Activated T-cell treated with anti-CD3 and anti-CD28 coated beads, Interleukin-2, amount 50 U/mL, for 24 hours (primary cell): ENCODE data around the gene SMCHD1.
"Not testable (repeated sequence)": the region's sequence is repeated elsewhere in the genome, so short reads cannot be mapped to it uniquely, and the experiment has no call there.

Experiments used
- DNase-seq: peaks from one replicate; pipeline ENCODE4 v3.0.0-alpha.2; 2020
- H3K27ac Mint-ChIP-seq: 2 replicates; pipeline ENCODE4 v1.8.0; 2020; ENCODE audit warnings: mild to moderate bottlenecking, mixed read lengths
- H3K27me3 Mint-ChIP-seq: 2 replicates; pipeline ENCODE4 v1.8.0; 2020; ENCODE audit warnings: mixed read lengths
- H3K36me3 Mint-ChIP-seq: 2 replicates; pipeline ENCODE4 v1.8.0; 2020; ENCODE audit warnings: low read depth, mixed read lengths
- H3K4me1 Mint-ChIP-seq: 2 replicates; pipeline ENCODE4 v1.8.0; 2020; ENCODE audit warnings: low read depth, mixed read lengths
- H3K4me3 Mint-ChIP-seq: 2 replicates; pipeline ENCODE4 v1.8.0; 2020; ENCODE audit warnings: mild to moderate bottlenecking, moderate library complexity, mixed read lengths
- H3K9me3 Mint-ChIP-seq: 2 replicates; pipeline ENCODE4 v1.8.0; 2020; ENCODE audit warnings: mixed read lengths

SMCHD1 gene

DNA sequence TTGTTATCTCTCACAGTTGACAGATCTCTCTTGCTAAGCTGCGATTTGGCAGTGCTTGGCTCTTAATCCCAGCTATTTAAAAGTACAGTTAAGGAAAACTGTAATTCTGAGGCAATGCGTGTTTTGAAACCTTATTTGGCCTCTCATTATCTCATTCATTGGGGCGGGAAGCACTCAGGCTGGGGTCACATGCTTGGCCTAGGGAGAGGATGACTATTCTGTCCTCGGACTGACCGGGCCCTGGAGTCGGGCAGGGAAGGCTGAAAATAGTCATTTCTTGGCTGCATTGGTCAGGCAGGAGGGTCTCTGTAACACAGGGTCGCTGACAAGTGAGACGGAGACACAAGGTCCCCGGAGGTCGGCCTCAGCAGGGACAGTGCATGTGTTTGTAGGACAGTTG lies 171.1 kb downstream of the SMCHD1 start:
- no peak for DNase-seq
- Mint-ChIP-seq H3K27me3 (no peaks in the 10 kb centered on the region), H3K4me1 (no peaks in the 10 kb centered on the region), H3K4me3 (no peak overlapping the region), H3K27ac (no peak overlapping the region), H3K36me3 (no peaks in the 10 kb centered on the region), H3K9me3 (no peaks in the 10 kb centered on the region)

DNA sequence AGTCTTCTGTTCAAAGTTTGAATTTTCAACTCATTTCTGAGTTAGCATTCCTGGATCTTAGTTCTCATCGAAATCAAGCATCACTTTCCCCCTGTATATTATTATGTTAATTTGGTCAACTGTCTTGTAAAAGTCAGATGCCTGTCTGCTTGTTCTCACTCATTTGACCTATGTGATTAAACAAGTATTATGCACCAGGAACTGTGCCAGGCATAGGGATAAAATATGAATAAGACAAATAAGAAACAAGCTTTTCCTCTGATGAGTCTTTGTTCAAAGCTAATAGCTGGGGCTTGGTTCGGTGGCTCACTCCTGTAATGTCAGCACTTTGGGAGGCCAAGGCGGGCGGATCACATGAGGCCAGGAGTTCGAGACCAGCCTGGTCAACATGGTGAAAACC lies 171.5 kb downstream of the SMCHD1 start:
- no peak for DNase-seq
- Mint-ChIP-seq H3K27ac (no peak overlapping the region), H3K27me3 (no peaks in the 10 kb centered on the region), H3K36me3 (no peaks in the 10 kb centered on the region), H3K9me3 (no peaks in the 10 kb centered on the region), H3K4me1 (no peaks in the 10 kb centered on the region), H3K4me3 (no peak overlapping the region)

DNA sequence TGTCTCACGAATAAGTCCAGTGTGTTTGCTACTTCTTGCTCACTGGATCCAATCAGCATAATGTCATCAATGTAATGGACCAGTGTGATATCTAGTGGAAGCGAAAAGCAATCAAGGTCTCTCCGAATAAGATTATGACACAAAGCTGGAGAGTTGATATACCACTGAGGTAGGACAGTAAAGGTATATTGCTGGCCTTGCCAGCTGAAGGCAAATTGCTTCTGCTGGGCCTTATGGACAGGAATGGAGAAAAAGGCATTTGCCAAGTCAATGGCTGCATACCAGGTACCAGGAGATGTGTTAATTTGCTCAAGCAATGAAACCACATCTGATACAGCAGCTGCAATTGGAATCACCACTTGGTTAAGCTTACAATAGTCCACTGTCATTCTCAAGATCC lies 180.6 kb downstream of the SMCHD1 start:
- not testable (repeated sequence) for H3K36me3 Mint-ChIP-seq, H3K4me3 Mint-ChIP-seq, H3K27me3 Mint-ChIP-seq, DNase-seq, H3K4me1 Mint-ChIP-seq, H3K27ac Mint-ChIP-seq
- peaks cover 11% of the 10 kb centered on the region for H3K9me3 Mint-ChIP-seq

DNA sequence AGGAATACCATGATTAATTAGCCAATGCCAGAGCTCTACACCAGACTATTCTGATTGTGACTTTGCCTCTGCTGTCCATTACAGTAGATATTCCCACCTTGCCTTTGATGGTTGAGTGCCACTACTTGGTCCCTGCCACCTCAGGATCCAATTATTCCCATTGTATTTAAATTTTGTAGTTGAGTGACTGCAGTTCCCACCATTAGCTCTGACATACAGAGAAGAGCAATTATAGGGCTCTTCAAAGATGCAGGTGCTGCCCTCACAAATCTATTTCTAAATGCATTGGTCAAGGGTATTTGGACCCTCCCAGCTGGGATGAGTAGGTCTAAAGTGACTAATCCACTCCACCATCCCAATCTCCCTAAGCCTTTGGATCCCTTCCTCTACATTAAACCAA lies 181.8 kb downstream of the SMCHD1 start:
- H3K27me3 Mint-ChIP-seq, DNase-seq, H3K4me1 Mint-ChIP-seq, H3K36me3 Mint-ChIP-seq, H3K4me3 Mint-ChIP-seq, H3K27ac Mint-ChIP-seq: not testable (repeated sequence)
- peaks cover 11% of the 10 kb centered on the region for H3K9me3 Mint-ChIP-seq

DNA sequence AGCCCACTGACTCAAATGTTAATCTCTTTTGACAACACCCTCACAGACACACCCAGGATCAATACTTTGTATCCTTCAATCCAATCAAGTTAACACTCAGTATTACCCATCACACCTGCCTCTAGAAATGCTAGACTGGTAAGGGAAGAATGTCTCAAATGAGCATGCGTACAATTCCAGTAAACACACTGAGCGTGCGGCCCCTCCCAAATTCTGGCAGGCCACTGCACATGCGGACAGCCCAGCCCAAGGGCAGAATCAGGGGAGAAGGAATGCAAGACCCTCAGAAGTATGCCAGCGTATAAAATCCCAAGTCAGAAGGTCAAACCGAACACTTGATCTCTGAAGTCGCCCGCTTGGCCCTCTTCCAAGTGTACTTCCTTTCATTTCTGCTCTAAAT lies 183.7 kb downstream of the SMCHD1 start:
- peaks cover 2% of the 10 kb centered on the region for H3K36me3 Mint-ChIP-seq
- DNase-seq: no peak
- no peak overlapping the region for H3K27ac Mint-ChIP-seq
- H3K4me3 Mint-ChIP-seq: no peak overlapping the region
- no peaks in the 10 kb centered on the region for H3K4me1 Mint-ChIP-seq
- peaks cover 11% of the 10 kb centered on the region for H3K9me3 Mint-ChIP-seq
- peaks cover 12% of the 10 kb centered on the region for H3K27me3 Mint-ChIP-seq

DNA sequence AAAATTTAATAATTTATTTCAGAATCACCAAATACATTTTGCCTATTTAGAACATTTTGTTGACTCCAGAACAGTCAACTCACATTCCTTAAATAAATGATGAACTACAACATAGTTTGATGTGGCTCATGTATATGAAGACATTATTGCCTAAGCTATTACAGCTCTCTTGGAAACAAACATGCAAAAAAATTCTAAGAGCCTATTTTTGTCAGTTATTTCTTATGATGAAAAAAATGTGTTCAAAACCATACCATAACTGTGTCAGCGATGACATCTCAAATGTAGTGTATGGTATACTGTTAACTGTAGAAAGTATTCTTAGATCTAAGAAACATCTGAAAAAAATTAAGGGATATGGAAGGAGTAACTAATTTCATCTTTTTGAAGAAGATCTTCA lies 185.0 kb downstream of the SMCHD1 start:
- peaks cover 2% of the 10 kb centered on the region for H3K36me3 Mint-ChIP-seq

DNA sequence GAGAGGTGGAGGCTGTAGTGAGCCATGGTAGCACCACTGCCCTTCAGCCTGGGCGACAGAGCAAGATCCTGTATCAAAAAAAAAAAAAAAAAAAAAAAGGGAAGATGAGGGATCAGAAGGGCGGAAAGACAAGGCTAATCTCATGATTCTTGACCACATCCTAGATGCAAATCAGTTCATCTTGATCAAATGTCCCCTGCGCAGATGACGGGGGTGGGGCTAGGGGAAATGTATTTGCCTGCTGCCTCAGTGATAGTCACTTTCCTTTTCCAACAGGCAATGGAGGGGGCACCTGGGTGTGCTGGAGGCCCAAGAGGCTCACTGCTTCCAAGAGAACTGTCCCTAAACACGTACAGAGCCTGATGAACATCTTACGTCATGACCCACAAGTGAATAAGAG lies 187.6 kb downstream of the SMCHD1 start:
- peaks cover 5% of the 10 kb centered on the region for H3K9me3 Mint-ChIP-seq
- no peak for DNase-seq
- H3K27ac Mint-ChIP-seq: no peak overlapping the region
- H3K4me1 Mint-ChIP-seq: peaks cover 10% of the 10 kb centered on the region
- H3K36me3 Mint-ChIP-seq: peaks cover 1% of the 10 kb centered on the region
- peaks cover 34% of the 10 kb centered on the region for H3K27me3 Mint-ChIP-seq
- H3K4me3 Mint-ChIP-seq: no peak overlapping the region

More for the DNA sequence above, 185.0 kb downstream of the SMCHD1 start:
- H3K4me3 Mint-ChIP-seq: no peak overlapping the region
- no peak for DNase-seq
- peaks cover 19% of the 10 kb centered on the region for H3K27me3 Mint-ChIP-seq
- H3K4me1 Mint-ChIP-seq: no peaks in the 10 kb centered on the region
- H3K27ac Mint-ChIP-seq: no peak overlapping the region
- peaks cover 11% of the 10 kb centered on the region for H3K9me3 Mint-ChIP-seq

DNA sequence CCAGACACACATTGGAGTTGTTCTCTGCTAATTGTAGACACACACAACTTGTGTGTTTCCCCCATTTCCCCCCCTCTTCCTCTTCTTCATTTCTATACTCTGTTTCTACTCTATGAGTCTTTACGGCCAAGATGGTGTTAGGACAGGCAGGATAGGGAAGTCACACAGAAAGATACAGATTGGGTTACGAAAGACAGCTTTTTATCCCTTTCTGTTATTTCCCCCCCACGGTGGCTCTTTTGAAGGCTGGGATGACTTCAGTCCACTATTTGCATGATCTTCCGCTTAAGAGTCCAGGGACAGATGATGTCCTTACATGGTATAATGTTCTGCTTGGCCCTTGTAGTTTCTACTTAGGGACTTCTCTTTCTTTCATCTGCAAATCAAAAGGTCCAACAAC lies 189.6 kb downstream of the SMCHD1 start:
- H3K4me3 Mint-ChIP-seq: no peak overlapping the region
- no peak for DNase-seq
- no peak overlapping the region for H3K27ac Mint-ChIP-seq
- H3K27me3 Mint-ChIP-seq: peaks cover 50% of the 10 kb centered on the region
- no peaks in the 10 kb centered on the region for H3K9me3 Mint-ChIP-seq
- H3K36me3 Mint-ChIP-seq: no peaks in the 10 kb centered on the region
- peaks cover 27% of the 10 kb centered on the region for H3K4me1 Mint-ChIP-seq

DNA sequence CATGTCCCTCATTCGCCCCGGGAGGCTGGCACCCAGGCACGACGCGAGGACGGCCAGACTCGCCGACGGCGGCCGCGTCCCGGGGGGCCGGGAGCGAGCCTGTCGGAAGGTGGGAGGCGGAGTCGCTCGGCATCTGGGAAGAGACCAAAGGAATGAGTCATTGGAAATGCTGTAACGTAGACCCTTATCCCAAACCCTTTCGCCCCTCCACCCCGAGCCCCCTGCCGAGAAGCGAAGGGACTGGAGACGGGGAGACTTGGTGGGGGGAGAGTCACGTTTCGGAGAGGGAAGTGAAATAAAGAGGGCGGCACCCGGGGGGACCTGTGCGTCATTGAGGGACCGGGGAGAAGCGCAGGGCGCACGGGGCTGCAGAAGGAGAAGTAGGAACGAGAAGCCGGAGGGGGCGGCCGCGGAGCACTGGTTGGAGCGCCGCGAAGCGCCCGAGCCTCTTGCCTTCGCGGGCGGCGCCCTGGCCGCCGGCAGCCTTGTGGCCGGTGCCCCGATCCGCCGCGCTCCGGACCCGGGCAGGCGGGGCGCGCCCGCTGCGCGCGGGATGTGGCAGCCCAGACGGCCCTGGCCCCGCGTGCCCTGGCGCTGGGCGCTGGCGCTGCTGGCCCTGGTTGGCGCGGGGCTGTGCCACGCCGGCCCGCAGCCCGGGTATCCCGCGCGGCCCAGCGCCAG lies 191.2 kb downstream of the SMCHD1 start, which contains the start of gene EMILIN2:
EMILIN2 (plus strand) TSS at position 371 of the 681 bp plus-strand sequence; CDS start at position 554, 183 bp downstream.
- Mint-ChIP-seq H3K4me3 (peak within 1 kb of the TSS; percentile 80), H3K36me3 (no peaks in the 10 kb centered on the region), H3K27ac (peak within 1 kb of the TSS; percentile 59), H3K27me3 (peaks cover 59% of the 10 kb centered on the region), H3K4me1 (peaks cover 37% of the 10 kb centered on the region), H3K9me3 (no peaks in the 10 kb centered on the region)
- DNase-seq: peak; percentile 63

DNA sequence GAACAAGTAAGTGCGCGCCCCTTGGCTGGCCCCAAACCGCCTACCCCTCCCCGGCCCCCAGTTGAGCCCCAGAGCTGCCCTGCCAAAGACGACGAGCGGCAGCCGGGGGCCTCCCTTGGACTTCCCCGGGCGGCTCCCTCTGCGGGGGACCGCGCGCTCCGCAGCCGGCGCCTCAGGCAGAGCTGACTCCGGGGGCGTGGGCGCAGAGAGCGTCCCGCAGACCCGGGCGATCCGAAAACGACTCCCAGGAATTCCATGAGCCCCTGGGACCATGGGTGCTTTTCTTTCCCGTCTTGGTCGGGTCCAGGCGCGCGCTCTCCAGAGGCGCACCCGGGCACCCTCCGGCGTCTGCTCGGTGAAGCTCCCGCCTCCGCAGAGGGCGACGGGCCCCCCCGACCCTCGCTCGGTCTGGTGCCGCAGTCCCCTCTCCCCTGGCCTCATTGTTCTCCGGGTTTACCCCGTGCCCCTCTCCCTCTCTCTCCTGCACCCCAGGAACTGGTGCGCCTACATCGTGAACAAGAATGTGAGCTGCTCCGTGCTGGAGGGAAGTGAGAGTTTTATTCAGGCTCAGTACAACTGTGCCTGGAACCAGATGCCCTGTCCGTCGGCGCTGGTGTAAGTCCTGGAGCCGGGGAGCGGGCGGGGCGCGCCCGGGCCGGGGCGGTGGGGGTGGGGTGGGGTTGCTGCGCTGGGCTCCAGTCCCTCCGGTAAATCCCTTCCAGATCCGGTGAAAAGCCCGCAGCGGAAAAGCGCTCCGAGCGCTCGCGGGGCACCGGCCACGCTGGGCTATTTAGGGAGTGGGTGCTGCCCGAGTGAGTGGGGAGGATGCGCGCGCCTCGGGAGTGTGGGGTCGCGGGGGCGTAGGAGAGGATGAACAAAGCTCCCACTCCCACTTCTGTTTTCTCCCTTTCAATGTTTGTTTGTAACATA lies 192.1 kb downstream of the SMCHD1 start:
- Mint-ChIP-seq H3K4me1 (peaks cover 37% of the 10 kb centered on the region), H3K4me3 (peak overlapping the region; percentile 80), H3K27ac (peak overlapping the region; percentile 59), H3K36me3 (no peaks in the 10 kb centered on the region), H3K9me3 (no peaks in the 10 kb centered on the region), H3K27me3 (peaks cover 59% of the 10 kb centered on the region)
- peak; percentile 61 for DNase-seq

DNA sequence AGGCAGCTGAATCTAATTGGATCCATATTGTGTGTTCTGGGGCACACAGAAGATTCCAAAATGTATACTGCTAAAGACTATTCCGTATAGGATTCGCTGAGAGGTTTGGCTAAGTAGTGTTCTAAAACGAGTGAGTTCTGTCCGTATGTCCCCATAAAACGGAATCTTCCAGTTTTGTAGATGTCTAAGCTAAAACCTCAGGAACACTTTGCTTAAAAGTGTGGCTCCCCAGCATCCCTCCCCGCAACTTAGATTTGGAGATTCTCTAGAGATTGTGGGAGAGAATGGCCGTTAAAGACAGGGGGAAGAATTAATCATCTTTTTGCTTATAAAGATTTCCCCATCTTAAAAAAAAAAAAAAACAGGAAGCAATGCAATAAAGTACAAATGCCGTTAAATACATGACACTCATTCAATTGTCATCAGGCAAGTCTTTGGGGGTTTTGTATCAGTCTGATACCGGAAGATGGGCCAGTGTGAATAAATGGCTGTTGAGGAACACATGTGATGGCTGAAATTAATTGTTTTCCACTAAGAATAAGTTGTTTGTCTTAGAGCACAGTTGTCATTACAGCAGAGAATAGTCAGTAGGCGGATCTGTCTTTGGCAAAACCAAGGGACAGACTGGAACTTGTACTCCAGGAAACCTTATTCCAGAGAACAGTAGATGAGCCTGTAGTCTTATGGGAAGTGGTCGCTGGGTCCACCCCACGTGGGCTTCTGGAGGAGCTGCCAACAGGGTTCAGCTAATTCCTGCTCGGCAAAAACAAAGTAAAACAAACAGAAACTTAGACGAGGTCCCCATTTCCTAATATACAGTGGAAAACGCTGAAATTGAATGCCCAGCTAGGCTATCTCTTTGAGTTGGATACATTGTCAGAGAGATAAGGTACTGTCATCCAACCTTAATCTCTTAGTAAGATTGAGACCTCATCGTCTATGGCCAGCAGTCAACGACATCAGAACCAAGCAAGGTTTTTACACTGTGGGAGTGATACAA lies 193.0 kb downstream of the SMCHD1 start:
- Mint-ChIP-seq H3K36me3 (no peaks in the 10 kb centered on the region), H3K9me3 (no peaks in the 10 kb centered on the region), H3K27me3 (peaks cover 50% of the 10 kb centered on the region), H3K4me3 (peak overlapping the region; percentile 80), H3K27ac (peak overlapping the region; percentile 42), H3K4me1 (peaks cover 37% of the 10 kb centered on the region)
- no peak for DNase-seq

DNA sequence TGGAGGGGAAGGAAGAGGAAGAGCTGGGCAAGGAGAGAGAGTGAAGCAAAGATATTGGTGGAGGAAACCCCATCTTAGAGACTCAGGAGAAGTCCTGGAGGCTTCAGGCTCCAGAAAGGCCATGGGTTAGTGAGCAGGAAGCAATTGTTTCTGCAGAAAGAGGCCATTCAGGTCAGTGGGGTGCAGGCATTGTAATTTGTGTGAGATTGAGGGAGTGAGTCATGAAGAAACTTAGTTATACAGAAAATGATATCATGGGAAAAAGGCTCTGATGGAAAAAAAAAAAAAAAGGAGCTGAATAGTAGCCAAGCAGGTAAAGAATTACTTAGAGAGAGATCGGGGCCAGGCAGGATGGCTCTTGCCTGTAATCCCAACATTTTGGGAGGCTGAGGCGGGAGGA lies 195.3 kb downstream of the SMCHD1 start:
- H3K4me3 Mint-ChIP-seq: no peak overlapping the region
- no peak for DNase-seq
- H3K9me3 Mint-ChIP-seq: no peaks in the 10 kb centered on the region
- peaks cover 43% of the 10 kb centered on the region for H3K4me1 Mint-ChIP-seq
- H3K27ac Mint-ChIP-seq: peak overlapping the region; percentile 22
- peaks cover 38% of the 10 kb centered on the region for H3K27me3 Mint-ChIP-seq
- no peaks in the 10 kb centered on the region for H3K36me3 Mint-ChIP-seq

DNA sequence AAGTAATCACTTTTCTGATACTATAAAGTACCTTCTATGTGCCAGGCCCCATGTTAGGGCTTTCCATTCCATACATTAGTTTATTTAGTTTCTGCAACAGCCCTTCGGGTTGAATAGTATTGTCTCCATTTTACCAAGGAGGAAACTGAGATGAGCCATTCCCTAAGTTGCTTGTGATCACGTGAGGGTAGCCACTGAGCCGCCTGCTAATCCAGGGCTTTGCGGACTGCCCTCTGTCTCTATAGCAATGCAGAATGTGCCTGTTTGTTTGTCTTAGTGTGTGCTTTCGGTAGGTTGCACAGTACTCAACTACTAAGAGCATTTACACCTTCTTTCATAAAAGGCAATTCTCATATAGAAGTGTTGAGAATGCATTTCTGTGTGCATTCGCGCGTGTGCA lies 196.2 kb downstream of the SMCHD1 start:
- peaks cover 32% of the 10 kb centered on the region for H3K27me3 Mint-ChIP-seq
- no peak overlapping the region for H3K4me3 Mint-ChIP-seq
- H3K9me3 Mint-ChIP-seq: no peaks in the 10 kb centered on the region
- H3K4me1 Mint-ChIP-seq: peaks cover 44% of the 10 kb centered on the region
- H3K36me3 Mint-ChIP-seq: no peaks in the 10 kb centered on the region
- no peak overlapping the region for H3K27ac Mint-ChIP-seq
- no peak for DNase-seq

DNA sequence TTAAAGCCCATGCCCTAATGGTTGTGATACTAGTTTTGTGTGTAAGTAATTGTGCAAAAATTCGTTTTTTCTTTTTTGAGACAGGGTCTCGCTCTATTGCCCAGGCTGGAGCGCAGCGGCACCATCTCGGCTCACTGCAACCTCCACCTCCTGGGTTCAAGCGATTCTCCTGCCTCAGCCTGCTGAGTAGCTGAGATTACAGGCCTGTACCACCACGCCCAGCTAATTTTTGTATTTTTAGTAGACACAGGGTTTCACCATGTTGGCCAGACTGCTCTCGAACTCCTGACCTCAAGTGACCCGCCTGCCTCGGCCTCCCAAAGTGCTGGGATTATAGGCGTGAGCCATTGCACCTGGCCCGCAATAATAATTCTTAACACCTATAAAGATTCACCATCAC lies 196.9 kb downstream of the SMCHD1 start:
- not testable (repeated sequence) for H3K36me3 Mint-ChIP-seq, H3K4me3 Mint-ChIP-seq, H3K27ac Mint-ChIP-seq, H3K9me3 Mint-ChIP-seq, DNase-seq
- Mint-ChIP-seq H3K27me3 (peaks cover 32% of the 10 kb centered on the region), H3K4me1 (peaks cover 46% of the 10 kb centered on the region)
